Epithelial cell of esophagus (primary cell): Measurements from ENCODE around the gene RPS6KC1.
A peak's percentile ranks its signal among the peaks of the same experiment; 100 is the strongest.

Experiments
- DNase-seq: peaks from one replicate; pipeline ENCODE4 v3.0.0; 2010; ENCODE audit warnings: low read depth
- H3K4me3 ChIP-seq: 2 replicates; pipeline ENCODE4 v1.5.1; 2011; ENCODE audit warnings: mild to moderate bottlenecking, low read length, control low read depth
- CTCF ChIP-seq: IDR thresholded peaks from 2 replicates; pipeline ENCODE4 v1.5.1; 2011; ENCODE audit warnings: low read depth, mild to moderate bottlenecking, low read length, control low read depth, inconsistent platforms; ENCODE audit not compliant: insufficient read depth; ENCODE audit errors: missing control alignments

The RPS6KC1 gene

GRCh38 chr1:213269829-213270228, 218.8 kb downstream of the RPS6KC1 start:
- no peak for TF ChIP-seq CTCF
- no peak overlapping the region for H3K4me3 ChIP-seq
- DNase-seq = no peak

- no peak for TF ChIP-seq CTCF
- H3K4me3 ChIP-seq = no peak overlapping the region
- DNase-seq = no peak
Observed at GRCh38 chr1:213273546-213273945, 222.5 kb downstream of the RPS6KC1 start.

- no peak for DNase-seq
- TF ChIP-seq CTCF = no peak
- no peak overlapping the region for H3K4me3 ChIP-seq
Observed at GRCh38 chr1:213274140-213274539, 223.1 kb downstream of the RPS6KC1 start.

GRCh38 chr1:213275293-213275692, 224.3 kb downstream of the RPS6KC1 start:
- no peak overlapping the region for H3K4me3 ChIP-seq
- DNase-seq = no peak
- TF ChIP-seq CTCF = no peak

- no peak overlapping the region for H3K4me3 ChIP-seq
- peak; percentile 8 for DNase-seq
- TF ChIP-seq CTCF = no peak
Observed at GRCh38 chr1:213276236-213276635, 225.2 kb downstream of the RPS6KC1 start.

- no peak for DNase-seq
- H3K4me3 ChIP-seq = no peak overlapping the region
- TF ChIP-seq CTCF = no peak
Observed at GRCh38 chr1:213277036-213277435, 226.0 kb downstream of the RPS6KC1 start.

- DNase-seq = no peak
Observed at GRCh38 chr1:213279410-213279809, 228.4 kb downstream of the RPS6KC1 start.

More at GRCh38 chr1:213279410-213279809, 228.4 kb downstream of the RPS6KC1 start:
- no peak overlapping the region for H3K4me3 ChIP-seq
- TF ChIP-seq CTCF = no peak
